Measurements from ENCODE around the gene HMGN2.
A peak's percentile ranks its signal among the peaks of the same experiment; 100 is the strongest.
"Not testable (repeated sequence)": the region's sequence is repeated elsewhere in the genome, so short reads cannot be mapped to it uniquely, and the experiment has no call there.

HMGN2 gene

DNA sequence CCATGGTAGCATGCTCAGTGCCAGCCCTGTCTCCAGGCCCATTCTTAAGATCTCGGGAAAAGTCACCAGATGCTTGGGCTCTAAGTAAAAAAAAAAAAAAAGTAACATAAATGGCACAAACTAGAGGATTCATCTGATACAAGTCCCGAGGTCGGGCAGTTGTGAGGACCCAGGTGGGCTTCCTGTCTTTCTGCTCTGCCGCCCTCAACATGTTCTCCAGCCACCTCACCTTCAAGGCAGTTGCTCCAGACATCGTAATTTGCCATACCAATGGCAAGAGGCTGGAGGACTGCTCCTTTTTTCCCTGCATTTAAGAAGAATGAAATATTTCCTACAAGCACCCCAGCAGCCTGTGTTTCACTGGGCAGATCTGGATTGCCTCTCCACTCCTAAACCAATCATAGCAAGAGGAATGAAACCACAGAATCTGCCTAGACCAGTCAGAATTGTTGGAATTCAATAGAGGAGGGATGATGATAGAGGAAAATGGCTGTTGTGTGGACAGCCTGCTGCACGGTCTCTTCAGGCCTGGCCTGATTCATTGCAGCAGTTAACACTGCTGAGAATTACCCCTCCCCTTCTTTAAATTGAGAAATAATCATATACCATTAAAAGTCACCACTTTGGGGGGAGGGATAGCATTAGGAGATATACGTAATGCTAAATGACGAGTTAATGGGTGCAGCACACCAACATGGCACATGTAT is 5.4 kb downstream of the HMGN2 start:
- DNase-seq: no peak

DNA sequence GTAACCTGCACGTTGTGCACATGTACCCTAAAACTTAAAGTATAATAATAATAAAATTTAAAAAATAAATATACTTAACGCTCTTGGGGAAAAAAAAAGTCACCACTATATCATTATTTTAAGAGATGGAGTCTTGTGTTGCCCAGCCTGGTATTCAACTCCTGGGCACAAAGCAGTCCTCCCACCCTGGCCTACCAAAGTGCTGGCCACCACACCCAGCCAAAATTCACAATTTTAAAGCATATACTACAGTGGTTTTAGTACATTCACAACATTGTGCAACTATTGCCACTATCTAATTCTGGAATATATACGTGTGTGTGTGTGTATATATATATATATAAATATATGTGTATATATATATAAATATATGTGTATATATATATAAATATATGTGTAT is 5.9 kb downstream of the HMGN2 start:
- no peak for DNase-seq

DNA sequence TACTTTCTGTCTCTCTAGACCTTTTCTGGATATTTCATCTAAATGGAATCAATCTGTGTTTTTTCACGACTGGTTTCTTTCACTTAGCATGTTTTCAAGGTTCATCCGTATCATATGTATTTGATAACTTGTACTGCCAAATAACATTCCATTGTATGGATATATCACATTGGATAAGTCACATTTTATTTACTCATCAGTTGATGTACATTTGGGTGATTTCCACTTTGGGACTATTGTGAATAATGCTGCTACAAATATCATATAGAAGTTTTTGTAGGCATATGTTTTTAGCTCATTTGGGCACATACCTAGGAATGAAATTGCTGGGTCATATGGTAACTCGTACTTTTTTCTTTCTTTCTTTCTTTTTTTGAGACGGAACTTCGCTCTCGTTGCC is 6.7 kb downstream of the HMGN2 start:
- DNase-seq: no peak

DNA sequence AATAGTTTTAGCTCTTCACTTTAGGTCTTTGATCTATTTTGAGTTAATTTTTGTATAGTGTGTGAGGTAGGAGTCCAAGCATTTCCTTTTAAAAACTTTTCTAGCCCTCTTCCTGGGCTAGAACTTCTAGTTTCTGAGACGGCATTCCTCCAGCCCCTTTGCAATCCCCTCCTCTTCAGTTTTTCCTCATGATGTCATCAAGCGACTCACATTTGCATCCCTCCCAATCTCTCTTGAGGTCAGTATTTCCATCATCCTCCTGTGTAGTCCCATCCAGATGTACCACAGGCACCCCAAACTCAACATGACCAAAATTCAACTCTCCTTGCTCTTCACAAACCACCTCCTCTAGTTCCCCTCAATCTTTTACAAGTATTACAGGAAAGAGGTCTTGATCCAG is 10.7 kb downstream of the HMGN2 start:
- DNase-seq: no peak

DNA sequence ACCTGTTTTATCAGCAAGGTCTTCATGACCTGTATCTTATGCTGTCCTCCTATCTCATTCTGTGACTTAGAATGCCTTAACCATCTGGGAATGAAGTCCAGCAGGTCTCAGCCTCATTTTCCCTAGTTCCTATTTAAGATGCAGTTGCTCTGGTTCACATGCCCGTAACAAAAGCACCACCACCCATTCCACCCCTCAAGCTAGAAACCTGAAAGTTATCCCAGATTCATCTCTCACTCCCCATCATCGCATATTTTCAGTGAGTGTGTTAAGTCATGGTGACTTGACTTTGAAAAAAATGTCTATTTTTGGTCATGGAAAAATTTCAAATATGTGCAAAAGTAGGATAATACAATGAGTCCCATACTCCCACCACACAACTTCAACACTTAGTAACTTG is 11.7 kb downstream of the HMGN2 start:
- no peak for DNase-seq

DNA sequence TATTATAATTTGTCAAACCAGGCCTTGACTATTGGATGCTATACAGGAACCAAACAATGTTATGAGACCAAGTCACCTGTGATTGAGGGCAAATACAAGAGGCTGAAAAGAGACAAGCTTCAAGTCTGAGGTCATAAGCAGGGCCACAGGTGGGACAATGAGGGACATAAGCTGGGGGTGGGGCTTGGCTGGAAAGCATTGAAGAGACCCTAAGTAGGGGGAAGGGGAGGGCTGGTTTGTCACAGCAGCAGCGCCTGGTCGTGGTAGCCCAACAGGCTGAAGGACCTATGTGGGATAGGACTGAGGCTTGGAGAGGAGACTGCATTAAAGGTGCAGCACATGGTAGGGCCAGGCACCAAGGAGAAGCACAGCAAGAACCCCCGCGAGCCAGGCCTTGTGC is 17.9 kb downstream of the HMGN2 start:
- DNase-seq: no peak

DNA sequence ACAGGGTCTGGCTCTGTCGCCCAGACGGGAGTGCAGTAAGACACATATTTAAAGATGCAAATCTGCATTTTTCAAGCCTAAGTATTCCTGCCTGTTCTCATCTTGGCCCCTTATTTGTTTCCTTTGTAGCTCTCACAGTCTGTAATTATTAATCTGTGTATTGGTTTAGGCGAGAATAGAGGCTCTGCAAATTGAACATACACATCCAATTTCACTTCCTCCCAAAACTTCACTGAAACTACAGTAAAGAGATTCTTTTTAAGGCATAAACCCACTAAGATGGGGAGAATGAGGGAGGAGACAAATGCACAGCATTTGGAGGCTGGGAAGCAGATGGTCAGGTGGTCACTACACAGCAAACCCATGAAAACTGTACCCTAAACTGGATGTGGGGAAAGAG is 21.0 kb downstream of the HMGN2 start:
- DNase-seq: no peak

DNA sequence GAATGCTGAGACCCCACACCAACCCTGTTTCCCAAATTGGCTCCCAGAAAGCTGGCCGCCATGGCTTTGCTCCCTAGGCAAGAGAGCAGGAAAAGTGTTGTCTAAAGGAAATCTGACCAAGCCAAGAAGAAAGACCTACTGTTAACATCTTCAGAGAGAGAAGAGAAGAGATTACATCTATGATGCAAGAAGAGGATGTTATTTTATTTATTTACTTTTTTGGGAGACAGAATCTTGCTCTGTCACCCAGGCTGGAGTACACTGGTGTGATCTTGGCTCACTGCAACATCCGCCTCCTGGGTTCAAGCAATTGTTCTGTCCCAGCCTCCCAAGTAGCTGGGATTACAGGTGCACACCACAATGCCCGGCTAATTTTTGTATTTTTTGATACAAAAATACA is 21.7 kb downstream of the HMGN2 start:
- DNase-seq: no peak

DNA sequence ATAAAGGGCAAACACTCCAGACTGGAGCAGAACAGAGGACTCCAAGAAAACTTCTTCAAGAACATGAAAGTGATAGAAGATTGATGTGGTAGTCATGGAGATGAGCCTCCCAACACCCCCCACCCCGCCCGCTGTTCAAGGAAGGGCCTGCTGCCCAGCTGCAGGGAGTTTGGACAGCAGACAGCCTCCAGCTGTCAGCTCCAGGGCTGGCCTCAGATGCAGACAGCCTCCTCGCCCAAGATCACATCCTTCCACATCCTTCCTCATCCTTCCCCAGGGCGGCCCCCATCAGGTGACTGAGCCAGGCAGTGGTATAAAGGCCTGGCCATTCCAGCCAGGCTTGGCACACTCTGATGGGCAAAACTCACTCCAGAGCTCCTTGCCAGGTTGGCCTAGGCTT is 24.6 kb downstream of the HMGN2 start:
- no peak for DNase-seq

DNA sequence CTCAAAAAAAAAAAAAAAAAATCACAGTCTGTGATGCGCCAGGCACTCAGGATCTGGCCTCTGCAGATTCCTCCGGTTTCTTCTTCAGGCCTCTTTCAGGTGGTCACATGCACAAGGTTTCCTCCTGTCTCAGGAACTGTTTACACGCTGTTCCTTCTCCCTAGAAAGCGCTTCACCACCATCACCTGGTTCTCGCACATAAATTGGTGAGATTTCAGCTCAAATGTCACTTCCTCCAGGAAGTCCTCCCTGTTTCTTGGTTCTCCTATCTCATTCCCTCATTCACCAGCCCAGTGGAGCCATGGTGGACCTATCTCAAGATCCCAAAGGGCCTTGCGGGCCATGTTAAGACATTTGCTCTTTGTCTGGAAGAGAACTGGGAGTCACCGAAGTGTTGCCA is 26.7 kb downstream of the HMGN2 start:
- DNase-seq: no peak

DNA sequence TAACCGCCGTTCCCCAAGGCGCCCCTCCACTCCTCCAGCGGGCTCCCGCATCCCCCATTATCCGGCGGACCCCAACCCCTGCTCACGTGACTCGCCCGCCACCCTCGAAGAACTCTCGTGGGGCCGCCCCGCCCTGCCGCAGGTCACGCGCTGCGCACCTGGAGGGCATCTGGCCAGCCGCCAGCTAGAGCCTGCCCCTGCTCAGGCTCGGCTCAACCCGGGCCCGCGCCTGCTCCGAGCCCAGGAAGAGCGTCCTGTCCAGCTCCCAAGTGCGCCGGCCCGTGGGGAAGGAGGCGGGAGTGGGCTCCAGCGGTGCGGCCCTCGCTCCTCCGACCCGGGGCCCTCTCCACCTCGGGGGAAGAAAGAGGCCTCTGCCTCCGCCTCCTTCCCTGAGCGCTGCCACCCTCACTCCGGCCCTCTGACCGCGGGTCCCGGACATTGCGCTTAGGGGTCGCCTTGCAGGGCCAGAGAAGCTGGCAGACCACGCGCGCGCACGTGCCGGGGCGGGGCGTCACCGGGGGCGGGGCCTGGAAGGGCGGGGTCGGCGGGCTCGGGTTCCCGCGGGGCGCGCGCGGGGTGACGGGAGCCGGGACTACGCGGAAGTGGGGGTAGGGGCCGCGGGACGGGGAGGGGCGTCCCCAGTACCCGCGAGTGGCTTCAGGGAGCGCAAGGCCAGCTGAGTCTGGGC is 28.4 kb downstream of the HMGN2 start:
- DNase-seq: peak; percentile 83

DNA sequence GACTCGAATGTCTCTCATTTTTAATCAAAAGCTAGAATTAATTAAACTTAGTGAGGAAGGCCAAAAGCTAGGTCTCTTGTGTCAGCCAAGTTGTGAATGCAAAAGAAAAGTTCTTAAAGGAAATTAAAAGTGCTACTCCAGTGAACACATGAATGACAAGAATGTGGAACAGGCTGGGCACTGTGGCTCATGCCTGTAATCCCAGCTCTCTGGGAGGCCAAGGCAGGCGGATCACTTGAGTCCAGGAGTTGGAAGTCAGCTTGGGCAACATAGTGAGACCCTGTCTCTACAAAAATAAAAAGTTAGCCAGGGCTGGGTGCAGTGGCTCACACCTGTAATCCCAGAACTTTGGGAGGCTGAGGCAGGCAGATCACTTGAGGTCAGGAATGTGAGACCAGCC is 38.5 kb downstream of the HMGN2 start:
- DNase-seq: not testable (repeated sequence)

DNA sequence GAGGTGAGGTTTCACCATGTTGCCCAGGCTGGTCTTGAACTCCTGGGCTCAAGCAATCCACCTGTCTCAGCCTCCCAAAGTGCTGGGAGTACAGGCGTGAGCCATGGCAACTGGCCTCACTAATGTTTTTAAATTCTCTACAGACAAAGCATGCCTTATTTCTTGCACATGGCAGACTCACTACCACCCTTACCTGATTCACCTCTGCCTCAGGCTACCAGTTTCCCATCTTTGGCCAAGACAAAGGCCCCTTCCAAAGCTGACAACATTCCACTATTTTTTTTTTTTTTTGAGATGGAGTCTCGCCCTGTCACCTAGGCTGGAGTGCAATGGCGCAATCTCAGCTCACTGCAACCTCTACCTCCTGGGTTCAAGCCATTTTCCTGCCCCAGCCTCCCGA is 43.6 kb downstream of the HMGN2 start:
- DNase-seq: not testable (repeated sequence)

DNA sequence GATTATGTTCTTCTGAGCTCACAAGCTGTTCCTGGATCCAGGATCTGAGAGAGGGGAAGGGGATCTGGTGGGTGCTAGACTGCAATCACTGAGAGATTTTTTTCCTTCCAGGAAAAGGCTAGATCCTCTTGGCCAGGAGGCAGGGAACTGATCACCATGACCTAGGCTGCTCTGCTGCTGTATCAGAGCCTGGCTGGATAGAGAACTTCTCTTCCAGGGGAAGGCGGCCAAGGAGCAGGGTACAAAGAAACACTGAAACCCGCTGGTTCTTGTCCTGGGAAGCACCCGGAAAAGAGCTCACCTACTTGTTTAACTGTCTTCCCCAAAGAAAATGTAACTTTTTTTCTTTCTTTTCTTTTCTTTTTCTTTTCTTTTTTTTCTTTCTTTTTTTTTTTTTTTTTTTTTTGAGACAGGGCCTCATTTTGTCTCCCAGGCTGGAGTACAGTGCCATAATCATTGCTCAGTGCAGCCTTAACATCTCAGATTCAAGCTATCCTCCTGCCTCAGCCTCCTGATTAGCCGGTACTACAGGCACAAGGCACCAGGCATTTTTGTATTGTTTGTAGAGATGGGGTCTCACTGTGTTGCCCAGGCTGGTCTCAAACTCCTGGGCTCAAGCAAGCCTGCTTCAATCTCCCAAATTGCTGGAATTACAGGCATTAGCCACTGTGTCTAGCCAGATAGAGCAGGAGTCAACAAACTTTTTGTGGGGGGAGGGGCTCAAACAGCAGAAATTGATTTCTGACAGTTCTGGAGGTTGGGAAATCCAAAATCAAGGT is 44.9 kb downstream of the HMGN2 start:
- no peak for DNase-seq

DNA sequence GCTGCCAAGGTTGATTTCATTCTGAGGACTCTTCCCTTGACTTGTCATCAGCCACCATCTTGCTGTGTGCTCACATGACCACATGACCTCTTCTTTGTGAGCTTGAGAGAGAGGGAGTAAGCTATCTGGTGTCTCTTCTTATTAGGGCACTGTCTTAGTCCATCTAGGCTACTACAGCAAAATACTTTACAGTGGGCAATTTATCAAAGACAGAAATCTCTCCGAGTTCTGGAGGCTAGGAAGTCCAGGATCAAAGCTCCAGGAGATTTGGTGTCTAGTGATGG is 45.5 kb downstream of the HMGN2 start:
- no peak for DNase-seq

DNA sequence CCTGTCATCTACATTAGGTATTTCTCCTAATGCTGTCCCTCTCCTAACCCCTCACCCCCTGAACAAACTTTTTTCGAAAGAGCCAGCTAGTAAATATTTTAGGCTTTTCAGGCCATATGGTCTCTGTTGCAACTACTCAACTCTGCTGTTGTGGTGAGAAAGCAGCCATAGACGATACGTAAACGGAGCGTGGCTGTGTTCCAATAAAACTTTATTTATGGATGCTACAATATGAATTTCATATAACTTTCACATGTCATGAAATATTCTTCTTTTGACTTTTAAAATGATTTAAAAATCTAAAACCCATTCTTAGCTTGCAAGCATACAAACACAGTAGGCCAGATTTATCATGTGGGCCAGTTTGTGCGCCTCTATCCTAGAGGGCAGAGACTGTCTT is 46.1 kb downstream of the HMGN2 start:
- no peak for DNase-seq

DNA sequence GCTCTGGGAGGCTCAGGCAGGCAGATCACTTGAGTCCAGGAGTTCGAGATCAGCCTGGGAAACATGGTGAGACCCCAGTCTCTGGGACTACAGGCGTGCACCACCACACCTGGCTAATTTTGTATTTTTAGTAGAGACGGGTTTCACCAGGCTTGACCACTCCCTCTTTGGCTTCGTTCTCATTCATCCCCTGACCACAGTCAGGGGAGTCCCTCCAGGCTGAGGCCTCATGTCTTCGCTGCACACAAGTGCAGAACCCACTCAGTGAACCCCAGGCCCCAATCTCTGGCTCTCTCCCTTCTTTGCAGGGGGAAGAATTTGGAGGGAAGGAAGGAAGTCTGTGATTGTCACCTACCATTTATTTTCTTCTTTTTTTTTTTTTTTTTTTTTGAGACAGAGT is 48.1 kb downstream of the HMGN2 start:
- DNase-seq: no peak

DNA sequence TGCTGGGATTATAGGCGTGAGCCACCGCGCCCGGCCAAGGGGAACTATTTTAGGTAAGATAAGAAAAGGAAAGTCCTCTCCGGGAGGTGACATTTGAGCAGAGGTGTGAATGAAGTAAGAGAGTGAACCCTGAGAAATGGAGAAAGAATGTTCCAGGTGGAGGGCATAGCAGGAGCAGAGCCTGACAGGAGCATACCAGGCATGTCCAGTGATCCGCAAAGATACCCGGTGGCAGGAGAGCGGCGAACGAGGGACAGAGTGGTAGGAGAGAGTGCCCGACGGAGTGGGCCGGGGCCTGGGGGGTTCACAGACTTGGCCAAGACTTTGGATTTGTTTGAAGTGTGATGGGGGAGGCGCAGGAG is 49.4 kb downstream of the HMGN2 start:
- DNase-seq: no peak

DNA sequence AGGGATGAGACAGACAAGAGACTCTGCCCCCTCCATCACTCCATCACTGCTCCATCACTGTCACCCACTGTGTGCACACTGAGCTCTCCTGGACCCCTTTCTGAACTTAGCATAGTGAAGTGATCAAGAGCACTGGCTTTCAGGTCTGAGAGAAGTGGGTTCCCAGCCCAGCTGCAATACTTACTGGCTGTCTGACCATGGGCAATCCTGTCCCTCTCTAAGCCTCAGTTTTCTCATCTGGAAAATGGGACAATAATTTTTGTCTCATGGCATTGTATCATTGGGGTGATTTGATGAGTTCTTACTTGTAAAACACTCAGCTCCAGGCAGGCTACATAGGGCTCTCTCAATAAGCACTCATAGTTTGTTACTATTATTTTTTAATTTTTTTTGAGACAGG is 49.8 kb downstream of the HMGN2 start:
- no peak for DNase-seq

DNA sequence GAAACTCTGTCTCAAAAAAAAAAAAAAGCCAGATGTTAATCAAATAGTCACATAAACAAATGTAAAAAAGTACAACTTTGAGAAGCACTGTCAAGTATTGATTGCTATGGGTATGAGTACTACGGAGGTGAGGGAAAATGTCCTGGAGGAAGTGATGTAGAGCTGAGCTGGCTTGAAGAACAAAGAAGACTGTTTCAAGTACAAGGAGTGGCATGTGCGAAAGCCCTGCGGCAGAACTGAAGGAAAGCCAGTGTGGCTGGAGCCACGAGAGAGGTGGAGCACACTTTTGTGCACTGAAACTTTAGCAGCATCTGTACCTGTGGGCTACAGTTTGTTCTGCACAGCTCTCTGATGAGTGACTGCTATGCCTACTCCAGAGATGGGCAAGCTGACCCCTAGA is 51.9 kb downstream of the HMGN2 start:
- DNase-seq: no peak
